Activated naive CD8-positive, alpha-beta T cell (primary cell): ENCODE data around the gene HIRIP3.
A peak's percentile ranks its signal among the peaks of the same experiment; 100 is the strongest.

Experiments
- H3K27ac Mint-ChIP-seq: one replicate; pipeline ENCODE4 v1.8.0; 2021; ENCODE audit warnings: mixed read lengths
- H3K27me3 Mint-ChIP-seq: one replicate; pipeline ENCODE4 v1.8.0; 2021; ENCODE audit warnings: mixed read lengths
- H3K36me3 Mint-ChIP-seq: one replicate; pipeline ENCODE4 v1.8.0; 2021; ENCODE audit warnings: mixed read lengths
- H3K4me1 Mint-ChIP-seq: one replicate; pipeline ENCODE4 v1.8.0; 2021; ENCODE audit warnings: low read depth, mixed read lengths
- H3K4me3 Mint-ChIP-seq: one replicate; pipeline ENCODE4 v1.8.0; 2021; ENCODE audit warnings: mild to moderate bottlenecking, mixed read lengths
- H3K9me3 Mint-ChIP-seq: one replicate; pipeline ENCODE4 v1.8.0; 2021; ENCODE audit warnings: low read depth, mixed read lengths

Gene HIRIP3

DNA sequence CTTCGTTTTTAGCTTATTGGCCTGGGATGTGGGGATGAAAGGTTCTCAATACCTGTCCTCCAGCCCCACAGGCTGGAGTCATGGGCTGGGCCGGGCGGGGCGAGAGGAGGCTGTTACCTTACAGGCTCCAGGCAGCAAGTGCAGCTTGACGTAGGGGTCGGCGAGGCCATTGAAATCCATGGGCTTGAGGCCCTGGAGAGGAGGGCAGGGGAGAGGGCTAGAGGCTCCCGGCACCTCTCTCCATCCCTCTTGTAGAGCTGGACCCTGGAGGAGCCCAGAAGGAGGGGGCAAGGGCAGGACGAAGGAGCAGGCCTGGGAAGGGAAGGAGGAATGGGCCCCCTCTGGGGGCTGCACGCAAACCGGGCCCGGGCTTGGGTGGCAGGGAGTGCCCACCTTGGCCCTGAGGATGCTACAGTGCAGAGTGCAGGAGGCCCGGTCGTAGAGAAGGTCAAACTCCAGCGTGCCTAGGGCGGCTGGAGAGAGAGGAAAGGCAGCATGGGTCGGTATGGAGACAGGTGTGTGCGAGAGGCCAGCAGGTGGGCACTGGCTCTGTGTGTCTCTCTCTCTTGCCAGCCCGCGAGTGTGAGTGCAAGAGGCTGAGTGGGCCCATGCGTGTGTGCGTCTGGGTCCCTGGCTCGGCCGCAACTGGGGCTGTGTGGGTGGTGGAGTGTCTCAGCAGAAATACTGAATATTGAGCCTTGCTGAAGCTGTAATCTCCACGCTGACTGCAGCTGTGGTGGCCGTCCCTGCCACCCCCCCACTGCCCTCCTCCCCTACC is 13.9 kb upstream of the HIRIP3 start:
- peak overlapping the region; percentile 23 for H3K4me3 Mint-ChIP-seq
- no peaks in the 10 kb centered on the region for H3K9me3 Mint-ChIP-seq
- H3K4me1 Mint-ChIP-seq: peaks cover 7% of the 10 kb centered on the region
- H3K27ac Mint-ChIP-seq: no peak overlapping the region
- no peaks in the 10 kb centered on the region for H3K36me3 Mint-ChIP-seq
- peaks cover 2% of the 10 kb centered on the region for H3K27me3 Mint-ChIP-seq

DNA sequence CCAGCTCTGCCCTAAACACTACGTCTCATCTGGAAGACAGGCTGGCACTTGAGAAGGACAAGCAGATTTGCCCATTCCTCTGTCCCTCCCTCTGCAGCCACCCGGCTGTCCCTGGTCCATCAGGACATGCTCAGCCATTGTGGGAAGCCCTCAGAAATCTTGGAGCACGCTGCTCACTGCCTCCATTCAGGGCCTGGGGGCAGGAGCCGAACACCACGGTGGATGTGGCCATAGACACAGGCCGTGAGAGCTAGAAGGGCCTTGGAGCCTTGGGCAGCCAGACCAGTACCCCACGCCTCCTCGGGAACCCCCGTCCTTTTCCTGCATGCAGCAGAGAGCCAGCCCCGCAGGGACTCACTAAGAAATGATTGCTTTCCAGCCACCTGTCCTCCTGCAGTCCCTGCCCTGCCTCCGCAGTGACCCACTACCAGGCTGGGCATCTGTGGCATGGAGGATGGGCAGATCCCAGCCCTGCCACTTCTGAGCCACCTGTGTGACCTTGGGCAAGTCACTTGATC is 12.0 kb upstream of the HIRIP3 start:
- H3K27ac Mint-ChIP-seq: no peak overlapping the region
- no peak overlapping the region for H3K4me3 Mint-ChIP-seq
- peaks cover 2% of the 10 kb centered on the region for H3K27me3 Mint-ChIP-seq
- H3K36me3 Mint-ChIP-seq: no peaks in the 10 kb centered on the region
- H3K4me1 Mint-ChIP-seq: peaks cover 9% of the 10 kb centered on the region
- no peaks in the 10 kb centered on the region for H3K9me3 Mint-ChIP-seq

DNA sequence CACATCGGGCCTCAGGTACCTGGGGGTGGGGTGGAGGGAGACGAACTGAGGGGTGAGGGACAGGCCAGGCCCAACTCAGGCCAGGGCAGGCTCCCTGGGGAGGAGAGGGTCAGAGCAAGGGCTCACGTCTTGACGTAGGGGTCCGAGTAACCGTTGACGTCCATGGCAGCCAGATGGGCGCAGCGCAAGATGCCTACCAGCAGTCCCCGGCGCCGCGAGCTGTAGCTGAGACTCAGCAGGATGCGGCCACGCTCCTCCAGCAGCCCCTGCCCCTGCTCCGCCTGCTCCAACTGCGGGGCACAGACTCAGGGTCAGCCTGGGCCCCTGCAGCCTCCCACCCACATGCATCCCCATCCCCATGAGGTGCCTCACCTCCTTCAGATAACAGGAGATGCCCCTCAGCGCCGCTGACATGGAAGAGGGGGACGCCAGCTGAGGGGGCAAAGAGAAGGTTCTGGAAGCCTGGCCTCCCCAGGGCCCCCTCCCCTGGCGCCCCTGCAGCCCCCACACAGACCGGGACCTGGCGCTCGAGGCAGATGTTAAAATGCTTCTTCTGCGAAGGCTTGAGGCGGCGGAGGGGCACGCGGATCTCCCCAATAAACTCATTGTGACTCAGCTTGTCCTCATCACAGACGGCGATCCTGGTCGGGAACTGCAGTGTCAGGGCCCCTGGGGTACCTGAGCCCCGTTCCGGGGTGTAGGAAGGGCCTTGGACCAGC is 11.4 kb upstream of the HIRIP3 start:
- Mint-ChIP-seq H3K4me1 (peaks cover 8% of the 10 kb centered on the region), H3K36me3 (no peaks in the 10 kb centered on the region), H3K9me3 (no peaks in the 10 kb centered on the region), H3K27me3 (no peaks in the 10 kb centered on the region), H3K27ac (no peak overlapping the region), H3K4me3 (no peak overlapping the region)

DNA sequence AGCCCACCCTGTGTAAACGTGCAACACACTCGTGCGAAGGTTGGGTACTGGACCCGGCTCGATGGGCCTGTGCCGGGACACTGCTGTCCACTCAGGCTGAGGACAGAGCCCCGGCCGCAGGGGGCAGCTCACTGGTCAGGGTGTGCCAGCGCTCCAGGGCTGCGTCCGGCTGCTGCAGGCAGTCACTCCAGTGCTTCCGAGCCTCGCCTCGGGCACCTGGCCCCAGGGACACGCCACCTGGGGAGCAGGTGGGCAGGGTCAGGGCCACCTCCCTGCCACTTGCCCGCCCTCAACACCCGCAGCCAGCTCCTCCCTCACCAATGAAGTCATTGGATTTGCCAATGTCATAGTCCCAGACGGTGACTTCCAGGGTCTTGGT is 10.7 kb upstream of the HIRIP3 start:
- Mint-ChIP-seq H3K9me3 (no peaks in the 10 kb centered on the region), H3K27me3 (no peaks in the 10 kb centered on the region), H3K27ac (no peak overlapping the region), H3K4me1 (peaks cover 7% of the 10 kb centered on the region), H3K4me3 (no peak overlapping the region), H3K36me3 (no peaks in the 10 kb centered on the region)

DNA sequence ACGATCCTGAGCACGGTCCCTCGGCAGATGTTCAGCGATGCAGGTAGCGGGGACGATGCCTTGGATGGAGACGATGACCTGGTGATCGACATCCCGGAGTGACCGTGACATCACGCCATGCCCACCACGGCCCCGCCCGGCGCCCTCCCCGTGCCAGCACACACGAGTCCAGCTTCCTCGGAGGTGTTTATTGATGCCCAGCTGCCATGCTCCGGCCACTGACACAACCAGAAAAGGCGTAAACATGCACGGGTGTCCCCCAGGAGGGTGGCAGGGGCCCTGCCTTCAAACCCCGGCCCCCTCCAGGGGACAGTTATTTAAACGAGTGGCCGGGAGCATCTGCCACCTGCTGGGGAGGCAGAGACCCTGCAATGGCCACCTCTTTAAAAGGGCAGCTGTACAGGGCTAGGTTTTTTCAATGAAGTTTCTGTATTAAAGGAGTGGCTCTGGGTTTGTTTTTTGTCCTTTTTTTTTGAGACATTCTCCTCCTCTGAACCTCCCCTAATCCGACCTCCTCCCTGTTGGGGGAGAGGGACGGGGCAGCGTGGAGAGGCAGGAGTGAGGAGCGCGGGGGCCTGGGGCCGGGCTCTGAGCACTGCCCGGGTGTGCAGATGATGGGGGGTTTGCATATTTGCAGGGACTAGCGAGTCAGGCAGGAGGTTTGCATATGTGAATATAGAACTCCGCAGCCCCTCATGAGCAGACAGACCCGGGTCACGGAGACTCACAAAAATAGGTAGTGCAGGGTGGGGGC is 10.1 kb upstream of the HIRIP3 start:
- no peak overlapping the region for H3K4me3 Mint-ChIP-seq
- H3K36me3 Mint-ChIP-seq: no peaks in the 10 kb centered on the region
- peaks cover 7% of the 10 kb centered on the region for H3K4me1 Mint-ChIP-seq
- no peaks in the 10 kb centered on the region for H3K9me3 Mint-ChIP-seq
- no peak overlapping the region for H3K27ac Mint-ChIP-seq
- no peaks in the 10 kb centered on the region for H3K27me3 Mint-ChIP-seq

GRCh38 chr16:30004811-30005242 is 9.4 kb upstream of the HIRIP3 start:
- no peak overlapping the region for H3K27ac Mint-ChIP-seq
- peaks cover 5% of the 10 kb centered on the region for H3K4me1 Mint-ChIP-seq
- no peaks in the 10 kb centered on the region for H3K27me3 Mint-ChIP-seq
- H3K36me3 Mint-ChIP-seq: no peaks in the 10 kb centered on the region
- no peaks in the 10 kb centered on the region for H3K9me3 Mint-ChIP-seq
- H3K4me3 Mint-ChIP-seq: no peak overlapping the region

- Mint-ChIP-seq H3K27me3 (no peaks in the 10 kb centered on the region), H3K9me3 (no peaks in the 10 kb centered on the region), H3K4me3 (no peak overlapping the region), H3K4me1 (peaks cover 7% of the 10 kb centered on the region), H3K36me3 (no peaks in the 10 kb centered on the region), H3K27ac (no peak overlapping the region)
Measured at GRCh38 chr16:30004424-30004776, 9.0 kb upstream of the HIRIP3 start.

DNA sequence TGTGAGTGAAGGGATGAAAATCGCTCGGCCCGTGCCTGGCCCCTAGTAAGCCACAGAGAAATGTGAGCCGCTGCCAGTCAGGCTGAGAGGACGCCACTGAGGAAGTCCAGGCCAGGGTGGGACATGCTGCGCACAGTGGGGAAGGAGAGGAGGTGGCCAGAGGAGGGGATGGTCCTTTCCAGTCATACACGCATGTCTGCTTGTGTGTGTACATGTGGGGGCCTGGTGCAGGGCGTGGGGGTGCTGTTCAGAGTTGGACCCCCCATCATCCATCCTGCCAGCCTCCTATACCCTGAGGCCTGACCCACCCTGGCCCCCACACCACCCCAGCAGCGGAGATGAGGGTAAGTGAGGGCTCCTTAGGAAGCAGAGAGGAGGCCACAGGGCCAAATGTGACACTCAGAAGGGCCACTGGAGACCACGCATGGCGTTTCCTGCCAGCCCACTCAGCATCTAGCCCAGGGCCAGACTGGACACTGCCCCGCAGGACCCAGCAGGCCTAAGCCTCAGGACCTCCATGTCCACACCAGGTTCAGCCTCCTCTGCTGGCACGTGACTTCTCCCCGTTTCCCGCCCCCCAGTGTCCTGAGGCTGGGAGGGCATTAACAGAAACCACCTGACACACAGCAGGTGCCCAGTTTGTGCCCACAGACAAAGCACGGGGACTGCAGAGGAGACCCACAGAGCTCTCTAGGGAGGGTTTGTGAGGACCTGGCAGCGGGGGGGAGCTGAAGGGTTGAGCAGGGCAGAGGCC is 8.4 kb upstream of the HIRIP3 start:
- H3K27me3 Mint-ChIP-seq: no peaks in the 10 kb centered on the region
- peak overlapping the region; percentile 41 for H3K27ac Mint-ChIP-seq
- no peaks in the 10 kb centered on the region for H3K9me3 Mint-ChIP-seq
- H3K4me1 Mint-ChIP-seq: peaks cover 12% of the 10 kb centered on the region
- H3K4me3 Mint-ChIP-seq: no peak overlapping the region
- no peaks in the 10 kb centered on the region for H3K36me3 Mint-ChIP-seq

- Mint-ChIP-seq H3K27ac (peak overlapping the region; percentile 41), H3K36me3 (no peaks in the 10 kb centered on the region)
Measured at GRCh38 chr16:30002614-30003346, 7.4 kb upstream of the HIRIP3 start.

DNA sequence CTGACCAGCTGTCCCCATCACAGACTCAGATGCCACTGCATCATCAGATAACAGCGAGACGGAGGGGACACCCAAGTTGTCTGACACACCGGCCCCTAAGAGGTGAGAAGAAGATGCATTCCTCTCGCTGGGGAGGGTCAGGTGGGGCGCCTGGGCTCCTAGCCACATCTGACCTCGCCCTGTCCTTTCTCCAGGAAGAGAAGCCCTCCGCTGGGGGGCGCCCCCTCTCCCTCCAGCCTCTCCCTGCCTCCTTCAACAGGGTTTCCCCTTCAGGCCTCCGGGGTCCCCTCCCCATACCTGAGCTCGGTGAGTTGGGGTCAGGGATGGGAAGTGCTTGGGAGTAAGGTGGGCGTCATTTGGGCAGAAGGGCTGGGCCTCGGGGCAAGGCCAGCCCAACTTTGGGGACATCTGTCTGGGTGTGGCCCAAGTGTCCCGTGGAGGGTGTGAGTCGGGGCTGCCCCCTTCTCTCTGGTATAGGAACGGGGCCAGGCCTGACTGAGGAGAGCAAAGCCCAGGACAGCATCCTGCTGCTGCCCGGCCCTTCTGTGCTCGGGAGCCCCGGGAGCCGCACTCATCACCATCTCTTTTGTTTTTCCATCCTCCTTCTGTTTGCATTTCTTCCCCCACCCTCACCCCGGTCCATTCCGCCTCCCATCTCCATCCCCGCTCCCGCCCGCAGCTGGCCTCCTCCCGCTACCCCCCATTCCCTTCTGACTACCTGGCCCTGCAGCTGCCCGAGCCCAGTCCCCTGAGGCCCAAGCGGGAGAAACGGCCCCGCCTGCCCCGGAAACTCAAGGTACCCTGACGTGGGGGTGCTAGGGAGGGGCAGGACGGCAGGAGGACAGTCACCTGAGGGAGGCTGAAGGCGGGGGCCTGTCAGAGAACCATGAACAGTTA is 5.6 kb upstream of the HIRIP3 start:
- Mint-ChIP-seq H3K9me3 (no peaks in the 10 kb centered on the region), H3K27me3 (no peaks in the 10 kb centered on the region), H3K36me3 (no peaks in the 10 kb centered on the region), H3K27ac (no peak overlapping the region), H3K4me1 (peaks cover 27% of the 10 kb centered on the region), H3K4me3 (no peak overlapping the region)

More at GRCh38 chr16:30002614-30003346, 7.4 kb upstream of the HIRIP3 start:
- Mint-ChIP-seq H3K9me3 (no peaks in the 10 kb centered on the region), H3K4me3 (no peak overlapping the region), H3K27me3 (no peaks in the 10 kb centered on the region), H3K4me1 (peaks cover 19% of the 10 kb centered on the region)

DNA sequence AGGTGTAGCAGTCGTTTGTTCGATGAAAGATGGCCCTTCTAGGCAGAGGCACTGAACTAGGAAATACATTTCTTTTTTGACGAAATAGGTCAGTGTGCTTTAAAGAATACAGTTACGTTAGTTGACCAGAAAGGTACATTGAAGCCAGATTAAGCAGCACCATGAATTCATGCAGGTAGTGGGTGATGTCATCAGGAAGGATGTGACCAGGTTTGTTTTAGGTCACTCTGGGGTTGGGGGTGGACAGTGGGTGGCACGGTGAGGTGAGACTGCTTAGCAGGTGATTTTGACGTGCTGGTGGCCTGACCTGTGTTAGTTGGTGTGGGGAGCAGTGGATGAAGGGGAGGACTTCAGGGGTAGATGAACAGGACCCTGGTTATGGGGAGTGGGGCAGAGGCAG is 4.2 kb upstream of the HIRIP3 start:
- Mint-ChIP-seq H3K27ac (peak overlapping the region; percentile 54), H3K4me3 (no peak overlapping the region), H3K36me3 (no peaks in the 10 kb centered on the region), H3K27me3 (no peaks in the 10 kb centered on the region), H3K9me3 (no peaks in the 10 kb centered on the region), H3K4me1 (peaks cover 31% of the 10 kb centered on the region)

DNA sequence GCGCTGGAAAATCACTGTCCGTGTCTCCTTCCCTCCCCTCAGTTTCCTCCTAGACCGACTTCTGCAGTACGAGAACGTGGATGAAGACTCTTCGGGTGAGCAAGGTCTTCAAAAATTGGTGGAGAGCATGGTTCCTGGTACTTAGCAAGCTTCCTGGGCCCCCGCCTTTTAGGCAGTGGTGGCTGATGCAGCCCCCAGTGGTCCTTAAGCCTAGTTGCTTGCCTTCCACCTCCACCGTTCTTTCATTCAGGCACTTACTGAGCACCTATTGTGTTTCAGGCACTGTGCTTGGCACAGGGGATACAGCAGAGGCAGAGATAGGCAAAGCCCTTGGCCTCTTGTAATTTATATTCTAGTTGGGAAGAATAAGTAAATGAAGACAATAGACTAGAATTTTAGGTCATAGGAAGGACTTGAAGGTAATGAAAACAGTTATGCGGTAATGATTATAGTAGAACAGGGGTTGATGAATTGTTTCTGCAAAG is 1.4 kb upstream of the HIRIP3 start:
- peaks cover 32% of the 10 kb centered on the region for H3K4me1 Mint-ChIP-seq
- peak overlapping the region; percentile 97 for H3K4me3 Mint-ChIP-seq
- H3K9me3 Mint-ChIP-seq: no peaks in the 10 kb centered on the region
- no peaks in the 10 kb centered on the region for H3K27me3 Mint-ChIP-seq
- H3K36me3 Mint-ChIP-seq: no peaks in the 10 kb centered on the region
- H3K27ac Mint-ChIP-seq: peak overlapping the region; percentile 99
